IMR-90 (cell line): ENCODE data around the gene TXNRD1. TPM values are rescaled to one million over a fixed set of nuclear protein-coding genes. Genes with fewer than 3 reads are reported as not detected.

Experiments
- ATAC-seq: fragments of 200-7000 bp; cut with Tn5 transposase; 2 replicates; pipeline ENCODE4 v1.9.1; 2020; ENCODE audit warnings: low read depth, mild to moderate bottlenecking, moderate library complexity
- BruUV-seq: library from RNA; stranded (reverse); fragments of 400-500 nt; replicated peaks from 2 replicates; lab custom pipeline; 2021; lab: Mats Ljungman, UMichigan
- CTCF ChIA-PET: fragments of 300-600 bp; formaldehyde crosslinking; extraction: SDS; loops from one replicate; lab custom pipeline; 2021; ENCODE audit warnings: antibody characterized with exemption; lab: Yijun Ruan, JAX
- POLR2A ChIA-PET: fragments of 300-600 bp; sonication (Branson Sonifier 250); formaldehyde crosslinking; loops from one replicate; lab custom pipeline; 2022; ENCODE audit warnings: antibody characterized with exemption; ENCODE audit not compliant: unreplicated experiment; lab: Charles Lee
- DNase-seq: peaks from one replicate; pipeline ENCODE4 v3.0.0; 2013
- H2AFZ ChIP-seq: replicated peaks from 2 replicates; pipeline ENCODE3; 2013; ENCODE audit warnings: low read length, mild to moderate bottlenecking; ENCODE audit not compliant: poor library complexity
- H2AK5ac ChIP-seq: 2 replicates; pipeline ENCODE4 v1.6.1; 2013; ENCODE audit warnings: low read depth, low read length, inconsistent platforms
- H2AK9ac ChIP-seq: replicated peaks from 2 replicates; pipeline ENCODE3; 2013; ENCODE audit warnings: mild to moderate bottlenecking, low read depth, low read length, moderate library complexity; ENCODE audit not compliant: poor library complexity
- H2BK120ac ChIP-seq: 2 replicates; pipeline ENCODE4 v1.6.1; 2013; ENCODE audit warnings: low read depth, low read length, inconsistent platforms
- H2BK15ac ChIP-seq: 3 replicates; pipeline ENCODE4 v1.6.1; 2013; ENCODE audit warnings: low read depth, low read length, inconsistent platforms
- H2BK20ac ChIP-seq: 2 replicates; pipeline ENCODE4 v1.6.1; 2013; ENCODE audit warnings: low read depth, mild to moderate bottlenecking, inconsistent platforms, low read length, moderate library complexity
- H2BK5ac ChIP-seq: 2 replicates; pipeline ENCODE4 v1.6.1; 2013; ENCODE audit warnings: mild to moderate bottlenecking, low read depth, low read length, inconsistent platforms; ENCODE audit not compliant: poor library complexity, severe bottlenecking
- H3K14ac ChIP-seq: replicated peaks from 2 replicates; pipeline ENCODE4 v1.6.1; 2013; ENCODE audit warnings: low read depth, low read length, inconsistent platforms
- H3K18ac ChIP-seq: 2 replicates; pipeline ENCODE4 v1.6.1; 2013; ENCODE audit warnings: low read depth, low read length, control low read depth
- H3K23ac ChIP-seq: 2 replicates; pipeline ENCODE4 v1.6.1; 2013; ENCODE audit warnings: low read depth, low read length, inconsistent platforms
- H3K27ac ChIP-seq: 2 replicates; pipeline ENCODE4 v1.5.1; 2013; ENCODE audit warnings: mild to moderate bottlenecking, control low read depth, low read length; ENCODE audit not compliant: insufficient read depth
- H3K27me3 ChIP-seq: 2 replicates; pipeline ENCODE4 v1.6.1; 2013; ENCODE audit warnings: low read length; ENCODE audit not compliant: control insufficient read depth, insufficient read depth
- H3K36me3 ChIP-seq: 2 replicates; pipeline ENCODE4 v1.6.1; 2013; ENCODE audit warnings: low read length, mixed read lengths; ENCODE audit not compliant: control insufficient read depth, insufficient read depth
- H3K4ac ChIP-seq: 2 replicates; pipeline ENCODE4 v1.6.1; 2013; ENCODE audit warnings: low read depth, low read length, inconsistent platforms
- H3K4me1 ChIP-seq: 2 replicates; pipeline ENCODE4 v1.6.1; 2013; ENCODE audit warnings: low read length, mixed read lengths; ENCODE audit not compliant: control insufficient read depth, insufficient read depth
- H3K4me2 ChIP-seq: 2 replicates; pipeline ENCODE4 v1.6.1; 2013; ENCODE audit warnings: low read depth, mild to moderate bottlenecking, control low read depth, low read length, moderate library complexity
- H3K4me3 ChIP-seq: 2 replicates; pipeline ENCODE4 v1.5.1; 2013; ENCODE audit warnings: low read depth, mild to moderate bottlenecking, control low read depth, low read length, moderate library complexity; ENCODE audit not compliant: insufficient read depth
- H3K56ac ChIP-seq: 2 replicates; pipeline ENCODE4 v1.6.1; 2013; ENCODE audit warnings: low read length, inconsistent platforms; ENCODE audit not compliant: insufficient read depth; ENCODE audit errors: extremely low read depth
- H3K79me1 ChIP-seq, 2 experiments: 2 replicates each; pipeline ENCODE4 v1.6.1; 2013; ENCODE audit warnings: low read length in 2 of 2, inconsistent platforms in 1 of 2, low read depth in 1 of 2
- H3K9ac ChIP-seq: 2 replicates; pipeline ENCODE4 v1.6.1; 2013; ENCODE audit warnings: low read depth, low read length, control low read depth
- H3K9me1 ChIP-seq: 2 replicates; pipeline ENCODE4 v1.6.1; 2013; ENCODE audit warnings: low read length, inconsistent platforms; ENCODE audit not compliant: insufficient read depth
- H3K9me3 ChIP-seq: 2 replicates; pipeline ENCODE4 v1.6.1; 2013; ENCODE audit warnings: low read length; ENCODE audit not compliant: control insufficient read depth, insufficient read depth
- H4K20me1 ChIP-seq: 2 replicates; pipeline ENCODE4 v1.6.1; 2013; ENCODE audit warnings: low read length, inconsistent platforms; ENCODE audit not compliant: insufficient read depth
- H4K5ac ChIP-seq: 2 replicates; pipeline ENCODE4 v1.6.1; 2013; ENCODE audit warnings: mild to moderate bottlenecking, low read depth, low read length, control low read depth
- H4K8ac ChIP-seq, 2 experiments: 2 replicates each; pipeline ENCODE4 v1.6.1; 2013; ENCODE audit warnings: low read depth in 2 of 2, low read length in 2 of 2, control low read depth in 1 of 2, inconsistent platforms in 1 of 2
- H4K91ac ChIP-seq: 2 replicates; pipeline ENCODE4 v1.6.1; 2013; ENCODE audit warnings: low read depth, low read length, inconsistent platforms; ENCODE audit not compliant: insufficient read depth
- BHLHE40 ChIP-seq: fragments of 150-350 bp; IDR thresholded peaks from 2 replicates; pipeline ENCODE4 v1.6.1; 2016; ENCODE audit warnings: mild to moderate bottlenecking, low read depth, low read length
- CEBPB ChIP-seq: IDR thresholded peaks from 2 replicates; pipeline ENCODE4 v1.6.1; 2012; ENCODE audit warnings: low read depth, low read length, improper control_type of control experiment
- CHD1 ChIP-seq: IDR thresholded peaks from 2 replicates; pipeline ENCODE4 v1.6.1; 2012; ENCODE audit warnings: low read depth, low read length, improper control_type of control experiment
- MAZ ChIP-seq: IDR thresholded peaks from 2 replicates; pipeline ENCODE4 v1.6.1; 2012; ENCODE audit warnings: low read depth, mild to moderate bottlenecking, low read length, improper control_type of control experiment, moderate library complexity, borderline replicate concordance
- RFX5 ChIP-seq: IDR thresholded peaks from 2 replicates; pipeline ENCODE4 v1.8.0; 2012; ENCODE audit warnings: low read depth, mild to moderate bottlenecking, low read length, moderate library complexity
- WGBS, 2 experiments: methylation state at CpG; one replicate each; pipeline versions ENCODE4 v1.1.5 to v1.1.7; 2013; ENCODE audit warnings: missing lambda C conversion rate in 2 of 2; ENCODE audit not compliant: insufficient read length in 1 of 2; ENCODE audit errors: extremely low coverage in 2 of 2; 5-methylcytosine and 5-hydroxymethylcytosine counted together
- dilution Hi-C: fragments of 300-500 bp; cut with HindIII; formaldehyde crosslinking; loops from one replicate; pipeline ENCODE4 v1.14.3; 2018; ENCODE audit warnings: low sequenced_read_pairs; ENCODE audit not compliant: unreplicated experiment
- in situ Hi-C: fragments of 300-500 bp; cut with MboI; formaldehyde crosslinking; loops from 3 replicates; pipeline ENCODE4 v1.14.3; 2019; ENCODE audit warnings: low sequenced_read_pairs, inconsistent platforms, mixed read lengths
- intact Hi-C: fragments of 100-400 bp; cut with micrococcal nuclease; formaldehyde crosslinking; loops from 2 replicates; pipeline ENCODE4 v1.10.0; 2022
- polyA plus RNA-seq, 3 experiments: library from polyadenylated mRNA; depleted of rRNA; stranded (reverse); fragments of >200 nt; gene quantifications; 2 replicates each; pipeline ENCODE4 v1.2.3, GENCODE V29; 2012; ENCODE audit warnings: low replicate concordance in 1 of 3
- total RNA-seq: library from RNA; depleted of rRNA; stranded (reverse); fragments of >200 nt; gene quantifications from 2 replicates; pipeline ENCODE4 v1.2.3, GENCODE V29; 2012
- TF ChIP-seq, protein P1 (sequence below): fragments of 150-350 bp; IDR thresholded peaks from 2 replicates; pipeline ENCODE4 v1.6.1; 2016; ENCODE audit warnings: low read depth, mild to moderate bottlenecking, low read length, moderate library complexity, borderline replicate concordance

Gene TXNRD1
- total and polyA plus RNA-seq, 2 of the 4 experiments (the other 2 are of a cell fraction), result 379 to 582 TPM

- Histone ChIP-seq H3K56ac (no peak overlapping the region), H2AK5ac (no peak overlapping the region), H3K27me3 (no peaks in the 10 kb centered on the region), H3K9me3 (no peaks in the 10 kb centered on the region), H4K20me1 (no peaks in the 10 kb centered on the region), H4K91ac (no peak overlapping the region), H2BK5ac (no peak overlapping the region), H4K8ac (no peak overlapping the region), H4K5ac (no peak overlapping the region), H3K14ac (no peak overlapping the region), H3K18ac (no peak overlapping the region), H2BK120ac (no peak overlapping the region), H2BK20ac (no peak overlapping the region), H3K9me1 (no peaks in the 10 kb centered on the region; the same call in 1 of the 2 replicates), H3K36me3 (no peaks in the 10 kb centered on the region), H2AFZ (no peak overlapping the region), H3K23ac (no peak overlapping the region), H2AK9ac (no peak overlapping the region), H2BK15ac (no peak overlapping the region), H3K4me3 (no peak overlapping the region), H3K9ac (no peak overlapping the region), H3K4ac (no peak overlapping the region), H3K27ac (no peak overlapping the region), H3K4me2 (no peak overlapping the region), H3K79me1 (no peaks in the 10 kb centered on the region), H3K4me1 (no peaks in the 10 kb centered on the region)
- DNase-seq (no peak), ATAC-seq (no peak)
- TF ChIP-seq RFX5 (no peak), BHLHE40 (no peak), MAZ (no peak), CEBPB (no peak), CHD1 (no peak)
- TF ChIP-seq, protein P1, sequence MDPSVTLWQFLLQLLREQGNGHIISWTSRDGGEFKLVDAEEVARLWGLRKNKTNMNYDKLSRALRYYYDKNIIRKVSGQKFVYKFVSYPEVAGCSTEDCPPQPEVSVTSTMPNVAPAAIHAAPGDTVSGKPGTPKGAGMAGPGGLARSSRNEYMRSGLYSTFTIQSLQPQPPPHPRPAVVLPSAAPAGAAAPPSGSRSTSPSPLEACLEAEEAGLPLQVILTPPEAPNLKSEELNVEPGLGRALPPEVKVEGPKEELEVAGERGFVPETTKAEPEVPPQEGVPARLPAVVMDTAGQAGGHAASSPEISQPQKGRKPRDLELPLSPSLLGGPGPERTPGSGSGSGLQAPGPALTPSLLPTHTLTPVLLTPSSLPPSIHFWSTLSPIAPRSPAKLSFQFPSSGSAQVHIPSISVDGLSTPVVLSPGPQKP, result no peak
- in situ Hi-C loops, result no loop called here
- intact Hi-C loops, result no loop called here
- WGBS, 2 experiments, result no CpG with 5 or more reads among the region's 1 CpG
- CTCF ChIA-PET, result no interaction called here
- POLR2A ChIA-PET, result interaction anchor here (1.2 kb wide), 1 partner anchor 45 kb away, joined by 3 read pairs; no protein-coding TSS in a partner anchor
- dilution Hi-C loops, result no loop called here
- no TSS peak for BruUV-seq
These were observed 28.4 kb downstream of the TXNRD1 start for GRCh38 chr12:104243971-104244370.
